NT2/D1 (cell line): Measurements from ENCODE around the gene TNFAIP2.

Experiments
- SUZ12 ChIP-seq: IDR thresholded peaks from 2 replicates; pipeline ENCODE4 v1.6.1; 2011; ENCODE audit not compliant: insufficient read length, insufficient read depth; ENCODE audit errors: extremely low read depth
- YY1 ChIP-seq: IDR thresholded peaks from 2 replicates; pipeline ENCODE4 v1.6.1; 2011; ENCODE audit not compliant: insufficient read length, insufficient read depth
- ZNF274 ChIP-seq: IDR thresholded peaks from 2 replicates; pipeline ENCODE4 v1.6.1; 2011; ENCODE audit warnings: mild to moderate bottlenecking, low read depth, low read length

GRCh38 chr14:103132381-103133209 is 9.3 kb downstream of the TNFAIP2 start:
- TF ChIP-seq ZNF274 (no peak), YY1 (no peak), SUZ12 (no peak)
